ENCODE measurements around the gene KPNB1.

Gene KPNB1

DNA sequence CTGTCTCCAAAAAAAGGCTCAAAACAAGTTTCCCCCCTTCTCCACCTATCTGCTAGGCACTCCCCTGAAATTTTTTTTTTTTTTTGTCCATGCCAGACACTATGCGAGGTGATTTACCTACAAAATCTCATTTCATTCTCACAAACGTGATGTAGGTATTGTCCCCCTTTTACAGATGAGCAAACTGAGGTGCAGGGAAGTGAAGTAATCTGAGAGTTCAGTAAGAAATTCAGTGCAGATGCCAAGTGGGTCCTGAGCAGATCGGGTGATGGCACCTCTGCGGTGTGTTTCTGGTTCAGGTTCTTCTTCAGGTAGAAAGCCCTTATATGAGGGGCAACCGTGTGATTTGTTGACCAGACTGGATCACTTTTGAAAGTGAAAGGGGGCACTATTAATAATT, 54.0 kb downstream of the KPNB1 start:
- TF ChIP-seq, protein P1, sequence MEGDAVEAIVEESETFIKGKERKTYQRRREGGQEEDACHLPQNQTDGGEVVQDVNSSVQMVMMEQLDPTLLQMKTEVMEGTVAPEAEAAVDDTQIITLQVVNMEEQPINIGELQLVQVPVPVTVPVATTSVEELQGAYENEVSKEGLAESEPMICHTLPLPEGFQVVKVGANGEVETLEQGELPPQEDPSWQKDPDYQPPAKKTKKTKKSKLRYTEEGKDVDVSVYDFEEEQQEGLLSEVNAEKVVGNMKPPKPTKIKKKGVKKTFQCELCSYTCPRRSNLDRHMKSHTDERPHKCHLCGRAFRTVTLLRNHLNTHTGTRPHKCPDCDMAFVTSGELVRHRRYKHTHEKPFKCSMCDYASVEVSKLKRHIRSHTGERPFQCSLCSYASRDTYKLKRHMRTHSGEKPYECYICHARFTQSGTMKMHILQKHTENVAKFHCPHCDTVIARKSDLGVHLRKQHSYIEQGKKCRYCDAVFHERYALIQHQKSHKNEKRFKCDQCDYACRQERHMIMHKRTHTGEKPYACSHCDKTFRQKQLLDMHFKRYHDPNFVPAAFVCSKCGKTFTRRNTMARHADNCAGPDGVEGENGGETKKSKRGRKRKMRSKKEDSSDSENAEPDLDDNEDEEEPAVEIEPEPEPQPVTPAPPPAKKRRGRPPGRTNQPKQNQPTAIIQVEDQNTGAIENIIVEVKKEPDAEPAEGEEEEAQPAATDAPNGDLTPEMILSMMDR (IDR thresholded peaks at IDR 0.05; ENCODE audit: low read depth, low read length): no peak
- no peak for DNase-seq (ENCODE audit: extremely low read depth, low read depth)

DNA sequence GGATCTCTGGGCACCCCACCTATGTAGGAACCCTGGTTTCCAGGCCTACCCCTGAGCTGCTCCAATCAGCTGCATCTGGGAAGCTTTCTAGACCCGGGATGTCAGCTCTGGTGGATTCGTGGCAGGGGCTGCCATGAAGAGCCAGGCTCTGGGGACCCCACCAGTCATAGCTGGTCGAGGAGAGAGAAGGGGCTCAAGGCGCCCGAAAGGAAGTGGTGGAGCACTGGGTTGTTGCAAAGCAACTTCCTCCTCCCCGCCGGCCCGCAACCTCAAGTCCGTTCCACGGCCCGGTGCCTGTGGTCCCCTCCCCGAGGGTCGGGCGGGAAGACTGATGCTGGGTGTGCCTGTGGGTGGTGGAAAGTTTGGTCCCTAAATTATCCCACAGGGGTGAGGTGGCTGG, 54.4 kb downstream of the KPNB1 start:
- DNase-seq (ENCODE audit: extremely low read depth, low read depth): no peak
- TF ChIP-seq, protein P1 (IDR thresholded peaks at IDR 0.05; ENCODE audit: low read depth, low read length): no peak

DNA sequence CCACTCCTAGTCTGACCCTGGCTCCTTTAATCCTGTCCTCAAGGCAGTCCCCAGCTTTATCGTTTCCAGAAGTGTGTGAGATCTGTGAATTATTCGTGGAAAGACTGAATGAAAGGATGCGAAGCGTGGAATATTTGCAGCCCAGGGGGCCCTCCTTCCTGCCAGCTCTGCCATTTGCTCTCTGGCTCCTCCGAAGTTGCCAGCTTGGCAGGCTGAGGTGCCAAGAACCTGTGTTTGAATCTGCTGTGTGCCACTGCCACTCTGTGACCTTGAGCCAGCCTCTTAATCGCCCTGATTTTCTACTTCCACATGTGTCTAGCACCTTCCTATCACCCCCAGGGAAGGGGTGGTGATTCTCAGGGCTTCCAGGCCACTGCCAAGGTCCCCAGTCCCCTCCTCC, 55.0 kb downstream of the KPNB1 start:
- no peak for DNase-seq (ENCODE audit: extremely low read depth, low read depth)
- TF ChIP-seq, protein P1 (IDR thresholded peaks at IDR 0.05; ENCODE audit: low read depth, low read length): no peak

DNA sequence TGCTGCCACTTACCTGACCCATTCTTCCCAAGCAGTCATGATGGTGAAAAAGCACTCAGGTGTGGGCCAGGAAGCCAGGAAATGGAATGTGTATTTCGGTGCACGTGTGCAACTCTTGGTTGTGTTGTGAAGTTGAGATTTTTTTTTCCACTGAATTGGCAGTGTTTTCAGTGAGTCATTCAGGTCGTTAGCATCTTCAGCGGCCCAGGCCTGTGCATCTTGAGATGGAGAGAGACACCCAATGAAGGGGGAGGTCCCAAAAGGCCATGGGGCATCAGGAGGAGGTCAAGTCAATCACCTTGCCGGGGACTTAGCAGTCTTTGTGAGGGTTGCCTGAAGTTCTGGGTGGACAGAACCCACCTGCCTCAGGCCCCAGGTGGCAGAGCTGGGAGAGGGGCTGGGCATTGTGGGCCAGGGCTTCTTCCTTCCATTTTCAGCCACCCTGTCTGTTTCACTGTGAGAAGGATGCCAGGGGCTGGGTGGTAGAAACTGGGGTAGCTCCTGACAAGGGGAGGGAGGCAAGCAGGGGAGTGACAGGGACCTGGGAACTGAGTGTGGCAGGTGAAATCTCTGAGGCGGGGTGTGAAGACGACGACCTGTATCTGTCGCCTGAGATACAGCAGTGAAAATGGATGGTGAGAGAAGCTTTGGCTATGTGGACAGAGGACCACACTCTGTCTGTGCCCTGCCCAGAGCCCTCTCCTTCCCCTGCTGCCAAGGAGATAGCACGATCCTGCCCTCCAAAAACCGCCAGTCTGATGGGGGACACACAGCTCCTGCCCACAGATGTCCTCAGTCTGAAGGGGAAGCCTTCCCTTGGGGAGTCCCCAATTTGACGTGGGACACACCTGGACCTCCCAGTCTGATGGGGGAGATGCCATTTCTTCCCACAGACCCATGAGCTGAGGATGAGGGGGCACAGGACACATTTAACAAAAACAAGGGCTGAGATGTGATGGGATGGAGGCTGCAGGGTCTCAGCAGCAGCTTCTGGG, 56.1 kb downstream of the KPNB1 start:
- DNase-seq (ENCODE audit: extremely low read depth, low read depth): no peak
- TF ChIP-seq, protein P1 (IDR thresholded peaks at IDR 0.05; ENCODE audit: low read depth, low read length): no peak

DNA sequence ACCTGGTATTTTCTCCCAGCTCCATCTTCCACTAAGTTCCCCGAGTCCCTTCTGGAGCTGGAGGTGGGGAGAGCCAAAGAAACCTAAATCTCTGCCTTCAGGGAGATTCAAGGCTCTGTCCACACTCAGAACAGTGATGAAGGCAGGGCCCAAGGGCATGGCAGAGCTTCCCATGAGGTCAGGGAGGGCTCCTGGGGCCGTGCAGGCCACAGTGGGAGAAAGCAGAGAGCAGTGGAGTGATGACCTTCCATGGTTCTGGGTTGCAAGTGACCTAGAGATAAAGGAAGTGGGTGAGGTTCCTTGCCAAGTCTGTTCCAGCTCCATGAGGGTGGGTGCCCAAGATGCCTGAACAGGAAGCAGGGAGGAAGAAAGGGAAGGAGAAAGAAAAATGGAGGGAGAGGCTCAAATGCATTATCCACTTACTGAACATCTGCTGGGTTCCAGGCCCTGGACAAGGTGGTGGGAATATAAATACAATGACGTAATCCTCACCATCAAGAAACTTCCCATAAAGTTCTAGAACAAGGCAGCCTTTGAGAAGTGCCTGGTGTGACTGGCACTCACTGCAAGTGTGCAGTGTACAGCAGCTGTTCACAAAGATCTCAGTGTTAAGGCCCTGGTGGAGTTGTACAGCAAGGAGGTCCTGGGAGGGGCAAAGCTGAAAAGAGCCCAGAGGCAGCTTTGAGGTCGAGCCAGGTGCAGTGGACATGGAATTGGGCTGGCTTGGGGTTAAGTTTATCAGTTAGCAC, 57.5 kb downstream of the KPNB1 start:
- DNase-seq (ENCODE audit: extremely low read depth, low read depth): no peak
- TF ChIP-seq, protein P1 (IDR thresholded peaks at IDR 0.05; ENCODE audit: low read depth, low read length): no peak

DNA sequence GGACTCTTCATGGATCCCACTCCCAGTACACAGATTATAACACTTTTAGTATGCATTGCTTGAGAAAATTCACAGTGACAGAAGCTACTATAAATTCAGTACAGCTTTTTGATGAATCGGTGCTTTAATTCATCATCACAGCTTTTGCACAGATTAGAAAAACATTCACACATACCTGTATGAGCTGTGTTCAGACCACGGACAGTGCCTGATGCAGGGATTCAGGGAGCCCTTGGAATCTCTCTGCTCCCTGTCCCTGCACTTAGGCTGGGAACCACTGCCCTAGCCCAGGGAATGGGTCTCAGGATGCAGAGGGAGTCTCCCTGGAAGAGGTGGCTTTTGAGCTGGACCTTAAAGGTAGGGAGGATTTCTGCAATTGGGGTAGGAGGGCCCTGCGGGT, 58.2 kb downstream of the KPNB1 start:
- TF ChIP-seq, protein P1 (IDR thresholded peaks at IDR 0.05; ENCODE audit: low read depth, low read length): no peak
- no peak for DNase-seq (ENCODE audit: extremely low read depth, low read depth)

All from AG09319 (cell line).